ENCODE data around the gene ERBIN.

GRCh38 chr5:65971643-65972042, 45.3 kb downstream of the ERBIN start:
- TF ChIP-seq CTCF (IDR thresholded peaks at IDR 0.05; ENCODE audit: borderline replicate concordance, extremely low read depth, low read length, poor library complexity, severe bottlenecking) (no peak), EZH2 (IDR thresholded peaks at IDR 0.05; ENCODE audit: borderline replicate concordance, low read depth, low read length, severe bottlenecking) (no peak)

Measured in DND-41 (cell line).